Measurements from ENCODE around the gene MXD1.

GRCh38 chr2:69989009-69989408, 74.1 kb downstream of the MXD1 start:
- TF ChIP-seq EZH2 (IDR thresholded peaks at IDR 0.05; ENCODE audit: borderline replicate concordance, low read depth, low read length, severe bottlenecking): no peak
- TF ChIP-seq MAX (IDR thresholded peaks at IDR 0.05; ENCODE audit: insufficient read depth, insufficient read length): no peak

Data from endothelial cell of umbilical vein (primary cell).